ENCODE data around the gene KCNQ1. TPM values are rescaled to one million over a fixed set of nuclear protein-coding genes. Genes with fewer than 3 reads are reported as not detected.

Gene KCNQ1
- total and polyA plus RNA-seq, 3 experiments from 2014 or later, result 2.6 to 5.7 (median 3.4) TPM

GRCh38 chr11:2590965-2591754 is 146.4 kb downstream of the KCNQ1 start:
- no peak overlapping the region for H3K4me3 ChIP-seq (ENCODE audit: low read length)
- no peaks in the 10 kb centered on the region for H3K27me3 ChIP-seq (ENCODE audit: insufficient read depth, low read length, poor library complexity, severe bottlenecking)
- Mint-ChIP-seq H3K9me3 (no peaks in the 10 kb centered on the region), H3K27ac (no peak overlapping the region), H3K4me3 (no peak overlapping the region), H3K27me3 (peaks cover 0 to 4% of the 10 kb centered on the region in 2 donors), H3K4me1 (no peaks in the 10 kb centered on the region), H3K36me3 (peaks cover 0 to 9% (median 0%) of the 10 kb centered on the region in 3 donors)
- ChIA-PET POLR2A (no interaction called here), CTCF (no interaction called here)
- no peak for DNase-seq
- no peaks in the 10 kb centered on the region for H3K4me1 ChIP-seq (ENCODE audit: insufficient read depth, low read length)
- no peak overlapping the region for H3K27ac ChIP-seq (ENCODE audit: low read depth, low read length)
- H3K36me3 ChIP-seq (ENCODE audit: insufficient read depth, low read length), result no peaks in the 10 kb centered on the region
- H3K9me3 ChIP-seq (ENCODE audit: low read length), result no peaks in the 10 kb centered on the region

DNA sequence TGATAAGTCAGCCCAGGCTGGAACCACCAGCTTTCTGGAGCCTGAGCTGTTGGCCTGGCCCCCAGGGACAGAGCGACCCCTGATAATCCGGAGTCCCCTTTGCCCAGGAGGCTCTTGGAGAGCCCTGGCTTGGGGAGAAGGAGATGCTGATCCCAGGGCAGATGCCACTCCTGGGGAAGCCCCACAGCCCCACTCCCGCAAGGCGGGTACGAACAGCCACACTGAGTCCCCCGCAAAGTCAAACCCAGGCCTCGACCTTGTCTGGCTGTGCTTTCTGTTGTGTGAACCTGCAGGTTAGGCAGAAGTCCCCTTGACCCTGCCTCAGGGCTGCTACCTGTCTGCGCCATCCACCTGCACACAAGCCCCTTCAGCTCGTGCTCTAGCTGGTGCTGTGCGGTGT is 147.0 kb downstream of the KCNQ1 start:
- H3K4me1 Mint-ChIP-seq, result no peaks in the 10 kb centered on the region
- no peak overlapping the region for H3K27ac Mint-ChIP-seq
- peaks cover 0 to 9% (median 0%) of the 10 kb centered on the region in 3 donors for H3K36me3 Mint-ChIP-seq
- peaks cover 0 to 6% of the 10 kb centered on the region in 2 donors for H3K27me3 Mint-ChIP-seq
- Histone ChIP-seq H3K27me3 (ENCODE audit: insufficient read depth, low read length, poor library complexity, severe bottlenecking) (no peaks in the 10 kb centered on the region), H3K4me1 (ENCODE audit: insufficient read depth, low read length) (no peaks in the 10 kb centered on the region), H3K36me3 (ENCODE audit: insufficient read depth, low read length) (no peaks in the 10 kb centered on the region), H3K9me3 (ENCODE audit: low read length) (no peaks in the 10 kb centered on the region), H3K27ac (ENCODE audit: low read depth, low read length) (no peak overlapping the region), H3K4me3 (ENCODE audit: low read length) (no peak overlapping the region)
- ChIA-PET POLR2A (no interaction called here), CTCF (no interaction called here)
- no peaks in the 10 kb centered on the region for H3K9me3 Mint-ChIP-seq
- H3K4me3 Mint-ChIP-seq, result no peak overlapping the region
- peak in 1 of 5 donors; percentile 42 for DNase-seq

GRCh38 chr11:2592559-2593392 is 148.0 kb downstream of the KCNQ1 start:
- DNase-seq, result no peak
- ChIA-PET CTCF (no interaction called here), POLR2A (no interaction called here)
- no peak overlapping the region for H3K4me3 ChIP-seq (ENCODE audit: low read length)
- no peaks in the 10 kb centered on the region for H3K9me3 ChIP-seq (ENCODE audit: low read length)
- Mint-ChIP-seq H3K27me3 (peaks cover 0 to 6% of the 10 kb centered on the region in 2 donors), H3K4me3 (no peak overlapping the region), H3K9me3 (peaks cover 0 to 9% (median 1%) of the 10 kb centered on the region in 5 donors), H3K27ac (no peak overlapping the region), H3K36me3 (peaks cover 0 to 9% (median 4%) of the 10 kb centered on the region in 3 donors), H3K4me1 (no peaks in the 10 kb centered on the region)
- no peak overlapping the region for H3K27ac ChIP-seq (ENCODE audit: low read depth, low read length)
- H3K27me3 ChIP-seq (ENCODE audit: insufficient read depth, low read length, poor library complexity, severe bottlenecking), result no peaks in the 10 kb centered on the region
- H3K4me1 ChIP-seq (ENCODE audit: insufficient read depth, low read length), result no peaks in the 10 kb centered on the region
- no peaks in the 10 kb centered on the region for H3K36me3 ChIP-seq (ENCODE audit: insufficient read depth, low read length)

DNA sequence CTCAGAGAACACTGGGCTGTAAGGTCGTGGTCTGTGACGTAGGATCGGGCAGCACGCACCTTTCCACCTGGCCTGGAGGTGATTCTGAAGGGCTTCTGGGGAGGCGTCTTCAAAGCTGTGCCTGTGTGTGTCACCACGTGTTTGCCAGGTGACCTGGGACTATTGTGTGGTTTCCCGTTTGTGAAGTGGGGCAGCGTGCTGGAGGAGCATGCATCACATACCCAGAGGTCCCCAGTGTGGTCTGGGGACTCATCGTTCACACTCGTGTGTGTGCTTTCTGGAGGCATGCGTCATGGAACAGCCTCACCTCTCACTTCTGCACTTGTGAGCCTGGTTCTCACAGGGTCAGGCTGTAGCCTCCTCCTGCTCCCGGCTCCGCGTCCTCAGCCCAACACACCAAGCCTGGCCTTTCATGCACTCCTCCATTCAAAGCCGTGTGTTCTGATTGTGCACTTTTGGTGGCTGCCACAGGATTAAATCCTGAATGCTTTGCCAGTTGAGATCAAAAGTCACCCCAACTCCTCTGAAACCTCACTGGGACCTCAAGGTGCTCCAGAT is 148.7 kb downstream of the KCNQ1 start:
- no peak overlapping the region for H3K4me3 Mint-ChIP-seq
- Histone ChIP-seq H3K27ac (ENCODE audit: low read depth, low read length) (no peak overlapping the region), H3K27me3 (ENCODE audit: insufficient read depth, low read length, poor library complexity, severe bottlenecking) (no peaks in the 10 kb centered on the region), H3K9me3 (ENCODE audit: low read length) (no peaks in the 10 kb centered on the region), H3K4me1 (ENCODE audit: insufficient read depth, low read length) (no peaks in the 10 kb centered on the region), H3K4me3 (ENCODE audit: low read length) (no peak overlapping the region), H3K36me3 (ENCODE audit: insufficient read depth, low read length) (no peaks in the 10 kb centered on the region)
- peaks cover 0 to 9% (median 7%) of the 10 kb centered on the region in 3 donors for H3K36me3 Mint-ChIP-seq
- H3K9me3 Mint-ChIP-seq, result peaks cover 1 to 15% (median 6%) of the 10 kb centered on the region in 5 donors
- no peak overlapping the region for H3K27ac Mint-ChIP-seq
- ChIA-PET CTCF (no interaction called here), POLR2A (no interaction called here)
- DNase-seq, result no peak
- H3K27me3 Mint-ChIP-seq, result peaks cover 0 to 6% of the 10 kb centered on the region in 2 donors
- no peaks in the 10 kb centered on the region for H3K4me1 Mint-ChIP-seq

DNA sequence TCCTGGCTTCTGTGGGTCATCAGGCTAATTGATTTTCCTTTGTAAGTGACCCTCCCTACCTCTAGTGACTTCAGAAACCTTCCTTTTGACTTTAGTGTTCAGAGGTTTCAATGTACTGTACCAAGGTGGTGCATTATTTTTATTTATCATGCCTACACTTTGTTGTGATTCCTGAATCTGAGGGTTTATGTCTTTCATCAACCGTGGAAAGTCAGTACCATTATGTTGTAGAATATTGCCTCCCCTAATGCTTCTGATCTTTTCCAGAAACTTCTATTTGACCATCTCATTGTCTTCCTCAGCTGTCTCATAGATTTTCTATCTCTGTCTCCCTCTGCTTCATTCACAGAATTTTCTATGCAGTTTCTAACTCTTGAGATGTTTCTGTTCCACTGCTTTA is 149.5 kb downstream of the KCNQ1 start:
- Mint-ChIP-seq H3K9me3 (peaks cover 1 to 18% (median 7%) of the 10 kb centered on the region in 5 donors), H3K4me3 (no peak overlapping the region), H3K27me3 (peaks cover 4 to 6% of the 10 kb centered on the region in 2 donors), H3K4me1 (no peaks in the 10 kb centered on the region), H3K27ac (no peak overlapping the region), H3K36me3 (peaks cover 0 to 7% (median 7%) of the 10 kb centered on the region in 3 donors)
- no peaks in the 10 kb centered on the region for H3K27me3 ChIP-seq (ENCODE audit: insufficient read depth, low read length, poor library complexity, severe bottlenecking)
- no peak overlapping the region for H3K27ac ChIP-seq (ENCODE audit: low read depth, low read length)
- H3K4me1 ChIP-seq (ENCODE audit: insufficient read depth, low read length), result no peaks in the 10 kb centered on the region
- no peak overlapping the region for H3K4me3 ChIP-seq (ENCODE audit: low read length)
- CTCF ChIA-PET, result no interaction called here
- no peak for DNase-seq
- H3K9me3 ChIP-seq (ENCODE audit: low read length), result no peaks in the 10 kb centered on the region
- POLR2A ChIA-PET, result no interaction called here
- no peaks in the 10 kb centered on the region for H3K36me3 ChIP-seq (ENCODE audit: insufficient read depth, low read length)

DNA sequence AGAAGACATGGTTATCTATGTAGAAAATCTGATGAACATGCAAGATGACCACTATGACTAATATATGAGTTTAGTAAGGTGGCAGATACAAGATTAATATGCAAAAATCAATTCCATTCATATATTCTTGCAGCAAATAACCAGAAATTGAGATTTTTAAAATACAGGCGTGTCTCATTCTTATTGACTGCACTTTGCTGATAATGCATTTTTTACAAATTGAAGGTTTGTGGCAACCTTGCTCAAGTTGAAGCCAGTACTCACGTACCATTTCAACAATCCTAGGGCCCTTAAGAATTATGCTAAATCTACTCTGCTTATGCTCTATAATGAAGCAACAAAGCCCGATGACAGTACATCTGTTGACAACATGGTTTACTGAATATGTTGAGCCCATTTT is 150.4 kb downstream of the KCNQ1 start:
- CTCF ChIA-PET, result no interaction called here
- H3K4me3 Mint-ChIP-seq, result no peak overlapping the region

DNA sequence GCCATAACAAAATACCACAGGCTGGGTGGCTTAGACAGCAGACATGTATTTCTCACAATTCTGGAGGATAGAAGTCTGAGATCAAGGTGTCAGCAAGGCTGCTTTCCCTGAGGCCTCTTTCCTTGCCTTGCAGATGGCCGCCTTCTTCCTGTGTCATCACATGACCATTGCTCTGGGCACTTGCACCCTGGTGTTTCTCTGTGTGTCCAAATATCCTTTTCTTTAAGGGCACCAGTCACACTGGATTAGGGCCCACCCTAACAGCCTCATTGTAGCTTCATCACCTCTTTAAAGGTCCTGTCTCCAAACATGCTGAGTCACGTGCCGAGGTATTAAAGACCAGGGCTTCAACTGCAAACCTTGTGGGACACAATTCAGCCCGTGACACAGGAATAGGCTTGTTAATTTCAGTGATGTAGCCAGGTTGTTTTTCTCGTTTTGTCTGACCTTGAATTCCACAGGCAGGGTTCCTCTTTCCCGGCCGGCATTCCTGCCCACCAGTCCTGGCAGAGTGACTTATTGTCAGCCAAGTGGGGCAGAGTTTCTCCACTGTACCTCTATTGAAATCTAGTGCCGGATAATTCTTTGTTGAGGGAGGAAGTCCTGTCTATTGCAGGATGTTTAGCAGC is 154.9 kb downstream of the KCNQ1 start:
- peaks cover 5 to 14% of the 10 kb centered on the region in 2 donors for H3K27me3 Mint-ChIP-seq
- ChIA-PET CTCF (no interaction called here), POLR2A (no interaction called here)
- no peak overlapping the region for H3K4me3 Mint-ChIP-seq
- H3K9me3 ChIP-seq (ENCODE audit: low read length), result no peaks in the 10 kb centered on the region
- H3K4me3 ChIP-seq (ENCODE audit: low read length), result no peak overlapping the region
- no peaks in the 10 kb centered on the region for H3K27me3 ChIP-seq (ENCODE audit: insufficient read depth, low read length, poor library complexity, severe bottlenecking)
- no peak overlapping the region for H3K27ac ChIP-seq (ENCODE audit: low read depth, low read length)
- peaks cover 0 to 7% (median 1%) of the 10 kb centered on the region in 3 donors for H3K36me3 Mint-ChIP-seq
- H3K36me3 ChIP-seq (ENCODE audit: insufficient read depth, low read length), result no peaks in the 10 kb centered on the region
- no peaks in the 10 kb centered on the region for H3K4me1 Mint-ChIP-seq
- H3K4me1 ChIP-seq (ENCODE audit: insufficient read depth, low read length), result no peaks in the 10 kb centered on the region
- peaks cover 1 to 18% (median 7%) of the 10 kb centered on the region in 5 donors for H3K9me3 Mint-ChIP-seq
- no peak overlapping the region for H3K27ac Mint-ChIP-seq
- no peak for DNase-seq

More for the DNA sequence above, 150.4 kb downstream of the KCNQ1 start:
- no peaks in the 10 kb centered on the region for H3K27me3 ChIP-seq (ENCODE audit: insufficient read depth, low read length, poor library complexity, severe bottlenecking)
- H3K27ac Mint-ChIP-seq, result no peak overlapping the region
- no peaks in the 10 kb centered on the region for H3K9me3 ChIP-seq (ENCODE audit: low read length)
- no peak for DNase-seq
- no peak overlapping the region for H3K4me3 ChIP-seq (ENCODE audit: low read length)
- POLR2A ChIA-PET, result no interaction called here
- no peak overlapping the region for H3K27ac ChIP-seq (ENCODE audit: low read depth, low read length)
- peaks cover 6 to 7% of the 10 kb centered on the region in 2 donors for H3K27me3 Mint-ChIP-seq
- peaks cover 0 to 7% (median 7%) of the 10 kb centered on the region in 3 donors for H3K36me3 Mint-ChIP-seq
- H3K4me1 ChIP-seq (ENCODE audit: insufficient read depth, low read length), result no peaks in the 10 kb centered on the region
- no peaks in the 10 kb centered on the region for H3K36me3 ChIP-seq (ENCODE audit: insufficient read depth, low read length)
- no peaks in the 10 kb centered on the region for H3K4me1 Mint-ChIP-seq
- peaks cover 1 to 18% (median 7%) of the 10 kb centered on the region in 5 donors for H3K9me3 Mint-ChIP-seq
